IMR-90 (cell line): ENCODE data around the gene DHRS4.

ENCODE experiments used
- CTCF ChIP-seq: conservative IDR thresholded peaks from 2 replicates; pipeline ENCODE4 v1.5.1; 2012; ENCODE audit warnings: mild to moderate bottlenecking, low read depth, low read length, improper control_type of control experiment
- FOS ChIP-seq: fragments of 150-350 bp; IDR thresholded peaks from 2 replicates; pipeline ENCODE4 v1.6.1; 2016; ENCODE audit warnings: low read depth, low read length
- POLR2A ChIP-seq: IDR thresholded peaks from 2 replicates; pipeline ENCODE4 v1.6.1; 2012; ENCODE audit warnings: mild to moderate bottlenecking, low read depth, low read length
- USF2 ChIP-seq: fragments of 150-350 bp; IDR thresholded peaks from 2 replicates; pipeline ENCODE4 v1.6.1; 2017; ENCODE audit warnings: mild to moderate bottlenecking, antibody characterized with exemption, low read length, low read depth

- TF ChIP-seq CTCF (no peak), FOS (no peak), USF2 (no peak), POLR2A (no peak)
Measured at GRCh38 chr14:23931721-23932289, 21.8 kb upstream of the DHRS4 start.
